Type B pancreatic cell (in vitro differentiated cells): Measurements from ENCODE around the gene ANXA5. TPM values are rescaled to one million over a fixed set of nuclear protein-coding genes. Genes with fewer than 3 reads are reported as not detected.

Experiments used
- DNase-seq: peaks from one replicate; pipeline ENCODE4 v3.0.0; 2021; ENCODE audit warnings: mixed read lengths; ENCODE audit not compliant: unreplicated experiment; ENCODE audit errors: extremely low spot score
- H3K27ac Mint-ChIP-seq: 2 replicates; pipeline ENCODE4 v1.8.0; 2021; ENCODE audit warnings: mild to moderate bottlenecking, mixed read lengths
- H3K27me3 Mint-ChIP-seq: 2 replicates; pipeline ENCODE4 v1.8.0; 2021; ENCODE audit warnings: mixed read lengths
- H3K36me3 Mint-ChIP-seq: 2 replicates; pipeline ENCODE4 v1.8.0; 2021; ENCODE audit warnings: mixed read lengths
- H3K4me1 Mint-ChIP-seq: one replicate; pipeline ENCODE4 v1.8.0; 2021; ENCODE audit warnings: mixed read lengths; ENCODE audit not compliant: unreplicated experiment
- H3K4me3 Mint-ChIP-seq: 2 replicates; pipeline ENCODE4 v1.8.0; 2021; ENCODE audit warnings: mild to moderate bottlenecking, mixed read lengths
- H3K9me3 Mint-ChIP-seq: 2 replicates; pipeline ENCODE4 v1.8.0; 2021; ENCODE audit warnings: mixed read lengths
- CTCF ChIP-seq: fragments of 200-600 bp; sonication (generic); conservative IDR thresholded peaks from 2 replicates; pipeline ENCODE4 v1.5.0; 2021; ENCODE audit warnings: antibody characterized with exemption, mild to moderate bottlenecking
- total RNA-seq: library from RNA; stranded (reverse); gene quantifications from 2 replicates; pipeline ENCODE4 v1.2.1, GENCODE V29; 2021; ENCODE audit warnings: low replicate concordance

ANXA5 gene
- total RNA-seq, 1 donor from 2014 or later: 175 TPM

GRCh38 chr4:121685257-121685656, 11.5 kb downstream of the ANXA5 start:
- H3K4me1 Mint-ChIP-seq: no peaks in the 10 kb centered on the region
- H3K27me3 Mint-ChIP-seq: no peaks in the 10 kb centered on the region
- H3K9me3 Mint-ChIP-seq: no peaks in the 10 kb centered on the region
- H3K4me3 Mint-ChIP-seq: no peak overlapping the region
- DNase-seq: no peak
- no peak for TF ChIP-seq CTCF
- H3K36me3 Mint-ChIP-seq: peaks cover 26% of the 10 kb centered on the region
- peak overlapping the region; percentile 31 for H3K27ac Mint-ChIP-seq

- no peak overlapping the region for H3K27ac Mint-ChIP-seq
- peaks cover 32% of the 10 kb centered on the region for H3K36me3 Mint-ChIP-seq
- no peaks in the 10 kb centered on the region for H3K9me3 Mint-ChIP-seq
- H3K27me3 Mint-ChIP-seq: no peaks in the 10 kb centered on the region
- no peak for TF ChIP-seq CTCF
- no peak for DNase-seq
- H3K4me1 Mint-ChIP-seq: no peaks in the 10 kb centered on the region
- H3K4me3 Mint-ChIP-seq: no peak overlapping the region
Measured at GRCh38 chr4:121684561-121684960, 12.2 kb downstream of the ANXA5 start.

- no peaks in the 10 kb centered on the region for H3K27me3 Mint-ChIP-seq
- H3K27ac Mint-ChIP-seq: no peak overlapping the region
- no peak overlapping the region for H3K4me3 Mint-ChIP-seq
- no peak for DNase-seq
- no peaks in the 10 kb centered on the region for H3K9me3 Mint-ChIP-seq
- TF ChIP-seq CTCF: no peak
- no peaks in the 10 kb centered on the region for H3K4me1 Mint-ChIP-seq
- H3K36me3 Mint-ChIP-seq: peaks cover 37% of the 10 kb centered on the region
Measured at GRCh38 chr4:121684016-121684415, 12.8 kb downstream of the ANXA5 start.

GRCh38 chr4:121680571-121680970, 16.2 kb downstream of the ANXA5 start:
- Mint-ChIP-seq H3K9me3 (no peaks in the 10 kb centered on the region), H3K4me3 (no peak overlapping the region), H3K36me3 (peaks cover 46% of the 10 kb centered on the region), H3K4me1 (no peaks in the 10 kb centered on the region), H3K27me3 (no peaks in the 10 kb centered on the region), H3K27ac (no peak overlapping the region)
- no peak for TF ChIP-seq CTCF
- no peak for DNase-seq

- Mint-ChIP-seq H3K4me3 (no peak overlapping the region), H3K36me3 (peaks cover 41% of the 10 kb centered on the region), H3K9me3 (no peaks in the 10 kb centered on the region), H3K27me3 (no peaks in the 10 kb centered on the region), H3K27ac (no peak overlapping the region), H3K4me1 (no peaks in the 10 kb centered on the region)
- DNase-seq: no peak
- no peak for TF ChIP-seq CTCF
Measured at GRCh38 chr4:121679951-121680350, 16.8 kb downstream of the ANXA5 start.

- H3K36me3 Mint-ChIP-seq: peaks cover 41% of the 10 kb centered on the region
- no peak for DNase-seq
- no peaks in the 10 kb centered on the region for H3K27me3 Mint-ChIP-seq
- no peak for TF ChIP-seq CTCF
- no peak overlapping the region for H3K4me3 Mint-ChIP-seq
- H3K9me3 Mint-ChIP-seq: no peaks in the 10 kb centered on the region
- no peaks in the 10 kb centered on the region for H3K4me1 Mint-ChIP-seq
- no peak overlapping the region for H3K27ac Mint-ChIP-seq
Measured at GRCh38 chr4:121679267-121679666, 17.5 kb downstream of the ANXA5 start.
